Fibroblast of upper back skin (primary cell): ENCODE measurements around the gene TSPYL1.
"Not testable (repeated sequence)": the region's sequence is repeated elsewhere in the genome, so short reads cannot be mapped to it uniquely, and the experiment has no call there.

Experiments used
- DNase-seq: peaks from one replicate; pipeline ENCODE4 v3.0.0-alpha.2; 2013

Gene TSPYL1

GRCh38 chr6:116279232-116280160, at the start of gene TSPYL1:
TSS of gene TSPYL1 (minus strand) at chr6:116279930. CDS start at chr6:116279830, 100 bp downstream.
- peak; percentile 97 for DNase-seq

DNA sequence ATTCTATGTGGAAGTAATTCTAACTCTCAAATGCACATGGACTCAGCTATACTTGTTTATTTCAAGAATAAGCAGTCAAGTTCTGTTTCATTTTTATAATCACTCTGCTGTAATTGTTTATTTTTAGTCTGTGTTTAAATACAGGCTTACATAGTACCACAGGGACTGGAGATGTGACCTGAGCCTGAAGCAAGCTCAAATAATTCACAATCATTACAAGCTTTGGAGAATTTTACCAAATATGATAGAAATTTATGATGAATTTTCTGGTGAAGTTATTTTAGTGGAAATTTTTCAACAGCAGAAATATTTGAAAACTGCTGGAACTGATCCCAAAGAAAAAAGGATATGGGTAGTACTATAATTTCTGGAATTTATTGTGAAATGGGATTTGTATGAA, 49.4 kb upstream of the TSPYL1 start:
- peak; percentile 76 for DNase-seq

DNA sequence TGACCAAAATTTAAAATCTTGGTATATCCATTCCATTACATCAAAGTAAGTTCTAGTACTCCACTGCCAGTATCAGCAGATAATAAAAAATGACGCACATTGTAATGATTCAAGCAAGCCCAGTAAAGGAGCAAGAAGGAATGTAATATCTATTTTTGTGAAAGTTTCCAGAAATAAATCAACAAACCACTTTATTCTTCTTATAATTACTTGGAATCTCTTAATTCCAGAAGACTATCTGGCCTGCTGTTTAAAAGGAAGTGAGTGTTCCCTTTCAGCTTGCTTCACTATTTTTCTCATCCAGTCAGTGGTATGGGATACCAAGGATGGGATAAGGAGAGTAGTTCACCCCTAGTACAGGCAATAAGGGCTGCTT, 48.8 kb upstream of the TSPYL1 start:
- peak; percentile 41 for DNase-seq

DNA sequence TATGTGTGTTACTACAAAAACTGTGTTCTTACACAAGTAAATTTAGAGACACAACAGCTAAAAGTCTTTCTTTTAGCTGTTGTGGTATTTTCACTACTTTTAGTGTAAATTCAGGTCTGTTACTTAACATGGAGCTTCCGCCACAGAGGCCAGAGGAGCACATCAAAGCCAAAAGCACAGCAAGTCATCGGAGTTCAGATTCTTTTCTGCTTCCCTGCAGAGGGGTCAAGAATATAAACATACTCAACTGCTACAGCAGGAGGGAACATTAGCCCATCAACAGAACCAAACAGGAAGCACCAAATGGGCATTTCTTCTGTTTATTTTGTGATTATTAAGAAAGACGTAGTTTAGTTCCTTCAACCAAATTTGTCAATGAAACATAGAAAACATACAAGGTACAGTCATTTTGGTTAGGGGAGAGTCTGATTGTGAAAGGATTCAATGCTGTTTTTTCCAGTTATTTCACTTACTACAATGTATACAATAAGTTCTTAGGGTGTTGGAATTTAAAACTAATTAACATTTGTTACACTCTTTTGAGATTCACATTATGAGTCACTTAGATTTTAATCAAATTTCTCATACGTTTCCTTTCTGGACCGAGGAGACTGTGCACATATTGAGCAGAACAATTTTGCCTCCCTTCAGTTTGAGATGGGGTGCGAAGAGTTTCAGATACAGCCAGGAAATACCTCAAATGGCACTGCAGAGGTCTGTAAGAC, 48.2 kb upstream of the TSPYL1 start:
- DNase-seq: no peak

- no peak for DNase-seq
These were observed 47.3 kb upstream of the TSPYL1 start for GRCh38 chr6:116326996-116327395.

DNA sequence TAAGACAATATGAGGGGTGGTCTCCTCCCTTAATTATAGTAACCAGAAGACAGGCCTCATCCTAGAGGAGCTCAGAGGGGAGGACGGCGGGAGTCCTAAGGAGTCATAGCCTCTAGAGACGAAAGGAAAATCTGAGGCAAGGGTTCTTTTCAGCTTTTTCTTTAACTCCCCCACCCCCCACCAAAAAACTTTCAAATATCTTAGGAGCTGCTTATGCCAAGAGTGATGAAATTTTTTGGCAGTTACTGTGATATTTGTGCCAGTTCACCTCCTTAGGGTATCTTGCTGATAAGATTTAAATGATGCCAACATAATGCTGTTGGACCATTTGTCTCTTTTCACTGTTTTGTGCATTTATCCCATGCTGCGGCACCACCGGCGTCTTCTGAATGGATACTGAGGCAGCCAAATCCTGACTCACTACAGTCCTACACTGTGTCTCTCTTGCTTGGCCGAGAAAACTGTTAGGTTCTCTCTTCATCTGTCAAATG, 46.5 kb upstream of the TSPYL1 start:
- peak; percentile 28 for DNase-seq

- DNase-seq: not testable (repeated sequence)
These were observed 46.0 kb upstream of the TSPYL1 start for GRCh38 chr6:116325634-116326132.

DNA sequence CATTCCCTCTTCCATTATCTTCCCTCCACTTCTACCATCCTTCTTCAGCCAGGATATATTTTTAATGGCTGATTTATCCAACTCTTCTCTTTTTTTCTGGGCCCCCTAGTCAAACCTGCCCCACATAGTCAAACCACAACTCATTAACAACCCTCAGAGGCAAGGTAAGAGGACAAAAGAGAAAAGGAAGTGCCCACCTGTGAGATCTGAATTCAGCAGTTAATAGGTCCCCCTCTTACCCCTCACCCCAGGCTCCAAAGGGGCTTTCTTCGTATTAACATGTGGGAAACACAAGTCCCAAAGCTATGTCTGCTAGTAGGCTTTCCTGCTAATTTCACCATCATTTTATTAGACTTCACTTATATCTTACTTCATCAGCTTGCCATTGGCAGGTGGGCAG, 44.1 kb upstream of the TSPYL1 start:
- no peak for DNase-seq

DNA sequence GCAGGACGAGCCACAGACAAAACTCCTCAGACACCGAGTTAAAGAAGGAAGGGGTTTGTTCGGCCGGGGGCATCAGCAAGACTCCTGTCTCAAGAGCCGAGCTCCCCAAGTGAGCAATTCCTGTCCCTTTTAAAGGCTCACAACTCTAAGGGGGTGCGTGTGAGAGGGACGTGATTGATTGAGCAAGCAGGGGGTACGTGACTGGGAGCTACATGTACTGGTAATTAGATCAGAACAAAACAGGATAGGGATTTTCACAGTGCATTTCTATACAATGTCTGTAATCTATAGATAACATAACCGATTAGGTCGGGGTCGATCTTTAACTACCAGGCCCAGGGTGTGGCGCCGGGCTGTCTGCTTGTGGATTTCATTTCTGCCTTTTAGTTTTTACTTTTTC, 42.2 kb upstream of the TSPYL1 start:
- DNase-seq: not testable (repeated sequence)

DNA sequence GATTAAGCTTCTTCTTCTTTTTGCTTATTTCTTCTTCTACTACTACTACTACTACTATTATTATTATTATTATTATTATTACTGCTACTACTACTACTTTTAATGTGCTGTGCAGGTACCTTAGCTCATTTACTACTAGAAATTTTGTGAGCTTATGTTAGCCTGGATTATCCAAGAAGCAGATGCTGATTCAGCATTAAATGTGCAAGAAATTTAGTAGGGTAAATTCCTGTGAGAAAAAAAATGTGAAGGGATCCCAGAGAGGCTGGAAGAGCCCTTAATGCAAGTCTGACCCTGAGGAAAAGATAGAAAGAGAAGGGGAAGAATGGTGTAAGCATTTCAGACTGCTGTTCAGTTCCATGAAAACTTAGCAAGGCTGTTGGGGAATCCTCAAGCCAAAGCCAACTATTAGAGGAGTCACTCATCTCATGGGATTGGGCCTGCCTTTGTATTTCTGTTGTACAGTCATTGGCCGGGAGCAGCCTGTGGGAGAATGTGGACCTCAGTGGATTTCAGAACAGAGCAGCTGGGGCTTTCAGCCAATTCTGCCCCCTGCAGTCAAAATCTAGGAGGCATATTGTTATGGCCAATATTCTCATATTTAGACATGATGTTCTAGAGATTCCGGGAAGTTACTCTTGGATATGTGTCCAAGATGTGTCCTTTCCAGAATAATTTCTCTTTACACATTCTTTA, 37.2 kb upstream of the TSPYL1 start:
- no peak for DNase-seq

- no peak for DNase-seq
These were observed 35.1 kb upstream of the TSPYL1 start for GRCh38 chr6:116314878-116315277.

GRCh38 chr6:116314218-116314617, 34.5 kb upstream of the TSPYL1 start:
- DNase-seq: no peak

DNA sequence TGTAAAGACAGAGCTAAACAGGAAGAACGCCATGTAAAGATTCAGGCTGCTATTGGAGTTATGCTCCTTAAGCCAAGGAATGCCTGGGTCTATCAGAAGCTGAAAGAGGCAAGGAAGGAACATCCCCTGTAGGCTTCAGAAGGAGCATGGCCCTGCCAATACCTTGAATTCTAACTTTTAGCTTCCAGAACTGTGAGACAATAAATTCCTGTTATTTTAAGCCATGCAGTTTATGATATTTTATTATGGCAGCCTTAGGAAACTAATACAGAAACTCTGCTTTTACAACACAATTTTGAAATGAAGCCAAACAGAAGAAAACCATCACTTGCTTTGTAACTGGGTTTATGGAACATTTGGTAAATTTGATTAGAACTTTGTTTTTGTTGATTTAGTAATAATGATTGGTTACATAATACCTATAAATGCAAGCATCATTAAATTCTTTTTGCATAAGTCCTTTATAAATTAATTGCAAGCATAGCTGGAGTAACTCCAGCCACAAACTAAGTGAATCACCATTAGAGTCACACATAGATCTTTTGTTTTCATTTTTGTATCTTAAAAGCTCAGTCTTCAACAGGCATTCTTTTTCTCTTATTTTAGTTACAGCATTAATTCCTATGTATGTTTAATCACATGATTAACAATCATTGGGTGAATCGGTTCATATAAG, 33.5 kb upstream of the TSPYL1 start:
- peak; percentile 26 for DNase-seq

DNA sequence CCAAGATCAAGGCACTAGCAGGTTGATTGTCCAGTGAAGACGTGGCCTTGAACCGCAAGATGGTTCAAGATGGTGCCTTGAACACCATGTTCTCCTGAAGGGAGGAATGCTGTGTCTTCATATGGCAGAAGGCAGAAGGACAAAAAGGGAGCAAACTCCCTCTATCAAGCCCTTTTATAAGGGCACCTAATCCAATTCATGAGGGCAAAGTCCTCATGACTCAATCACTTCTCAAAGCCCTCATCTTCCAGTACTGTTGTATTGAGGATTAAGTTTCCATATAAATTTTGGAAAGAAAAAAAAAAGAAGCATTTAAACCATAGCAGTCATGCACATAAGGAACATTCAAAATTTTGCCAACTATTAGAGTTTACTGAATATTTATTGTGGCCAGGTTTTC, 29.9 kb upstream of the TSPYL1 start:
- no peak for DNase-seq

DNA sequence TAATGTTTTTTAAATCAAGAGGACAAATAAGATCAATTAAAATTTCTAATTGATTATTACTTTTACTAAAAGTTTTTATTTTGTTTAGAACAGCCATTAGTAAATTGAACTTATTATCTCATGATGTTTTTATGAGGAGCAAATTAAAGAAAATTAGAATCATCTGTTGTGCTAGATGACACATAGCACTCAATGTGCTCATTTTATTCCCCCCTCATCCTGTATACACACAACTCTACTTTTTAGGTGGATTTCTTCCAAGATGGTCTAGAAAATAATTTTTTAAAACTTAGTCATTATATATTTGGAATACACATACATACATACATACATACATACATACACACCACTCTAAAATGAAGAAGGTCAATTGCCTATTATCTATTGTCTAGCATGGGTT, 29.3 kb upstream of the TSPYL1 start:
- no peak for DNase-seq

DNA sequence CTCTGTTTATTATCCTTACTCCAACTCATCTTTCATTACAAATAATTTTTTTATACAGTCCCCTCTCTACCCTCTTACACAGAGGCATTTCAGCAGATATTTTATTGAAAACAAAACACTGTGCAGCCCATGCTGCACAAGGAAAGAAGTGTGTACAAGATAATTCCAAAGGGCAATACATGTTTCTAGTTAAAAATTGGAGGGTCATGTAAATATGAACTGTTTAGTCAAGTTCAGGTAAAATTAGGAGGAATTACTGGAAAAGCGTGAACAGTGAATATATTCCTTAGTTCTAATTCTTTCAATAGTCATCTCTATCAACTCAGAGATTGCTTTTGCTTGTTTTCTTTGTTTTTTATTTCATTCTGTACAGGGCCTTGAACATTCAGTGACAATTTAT, 27.9 kb upstream of the TSPYL1 start:
- no peak for DNase-seq

- no peak for DNase-seq
These were observed 27.3 kb upstream of the TSPYL1 start for GRCh38 chr6:116307001-116307400.

DNA sequence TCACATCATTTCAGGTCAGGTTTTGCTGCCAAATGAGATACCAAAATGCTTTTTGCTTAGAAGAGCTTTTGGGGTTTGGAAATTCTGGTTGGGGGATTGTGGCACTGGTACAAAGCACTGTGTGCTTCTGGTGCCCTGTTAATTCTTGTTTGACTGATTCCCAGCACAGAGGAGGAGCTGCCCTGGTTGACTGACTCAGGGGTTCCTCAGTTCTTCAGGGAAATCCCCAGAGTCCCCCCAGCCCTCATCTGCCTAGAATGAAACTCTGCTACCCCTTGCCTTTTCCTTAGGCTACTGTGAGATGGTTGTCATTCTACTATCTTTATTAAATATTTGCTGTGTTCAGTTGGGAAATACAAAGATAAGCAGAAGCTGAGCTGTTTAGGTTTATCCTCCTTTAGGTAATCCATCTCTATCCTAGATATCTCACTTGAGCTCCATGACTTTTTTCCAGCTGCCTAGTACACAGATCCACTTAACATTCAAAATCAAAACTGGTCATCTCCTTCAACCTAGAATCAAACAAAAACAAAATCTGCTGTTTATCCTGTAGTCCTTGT, 24.9 kb upstream of the TSPYL1 start:
- no peak for DNase-seq

- no peak for DNase-seq
These were observed 21.4 kb upstream of the TSPYL1 start for GRCh38 chr6:116301104-116301503.

GRCh38 chr6:116300566-116300965, 20.8 kb upstream of the TSPYL1 start:
- DNase-seq: no peak

GRCh38 chr6:116298973-116299372, 19.2 kb upstream of the TSPYL1 start:
- DNase-seq: no peak

- DNase-seq: no peak
These were observed 18.5 kb upstream of the TSPYL1 start for GRCh38 chr6:116298273-116298672.
